NCI-H460 (cell line): ENCODE data around the gene SYT15B. TPM values are rescaled to one million over a fixed set of nuclear protein-coding genes. Genes with fewer than 3 reads are reported as not detected.
"Not testable (repeated sequence)": the region's sequence is repeated elsewhere in the genome, so short reads cannot be mapped to it uniquely, and the experiment has no call there.

ENCODE experiments used
- DNase-seq: peaks from one replicate; pipeline ENCODE4 v3.0.0-alpha.2; 2016; ENCODE audit warnings: low read depth; ENCODE audit errors: extremely low read depth
- polyA plus RNA-seq: library from polyadenylated mRNA; depleted of rRNA; stranded (reverse); fragments of >200 nt; gene quantifications from 2 replicates; pipeline ENCODE4 v1.2.3, GENCODE V29; 2014; cell fraction: nucleus; rRNA removed
- total RNA-seq: library from RNA; depleted of rRNA; stranded (reverse); fragments of >200 nt; shearing (Covaris generic); gene quantifications from 2 replicates; pipeline ENCODE4 v1.2.3, GENCODE V29; 2014; rRNA removed

SYT15B gene
- total RNA-seq: 0.07 TPM in 1 of 2 replicates, not detected in the other
- 0.04 and 0.13 TPM in 2 replicates for polyA plus RNA-seq

- DNase-seq: not testable (repeated sequence)
Measured at GRCh38 chr10:47763554-47764175, at the start of gene SYT15B. TSS of gene SYT15B (minus strand) at chr10:47763592. CDS start at chr10:47762640, 952 bp downstream.

DNA sequence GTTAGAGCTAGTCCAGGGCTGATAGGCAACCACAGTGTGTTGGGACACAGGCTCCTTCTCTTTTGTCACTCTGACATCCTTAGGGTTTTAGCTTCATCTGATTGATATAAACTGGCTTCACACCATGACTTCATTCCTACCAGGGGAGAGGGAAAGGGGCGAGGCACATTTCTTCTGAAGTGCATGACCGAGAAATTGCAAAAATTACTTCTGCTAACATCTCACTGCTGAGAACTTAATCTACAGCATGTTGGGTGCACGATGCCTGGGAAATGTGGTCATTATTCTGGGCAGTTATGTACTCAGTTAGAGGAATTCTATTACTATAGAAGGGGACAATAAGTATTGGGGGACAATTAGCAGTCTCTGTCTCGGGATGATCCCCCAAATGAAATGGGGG lies 16.2 kb upstream of the SYT15B start:
- not testable (repeated sequence) for DNase-seq

DNA sequence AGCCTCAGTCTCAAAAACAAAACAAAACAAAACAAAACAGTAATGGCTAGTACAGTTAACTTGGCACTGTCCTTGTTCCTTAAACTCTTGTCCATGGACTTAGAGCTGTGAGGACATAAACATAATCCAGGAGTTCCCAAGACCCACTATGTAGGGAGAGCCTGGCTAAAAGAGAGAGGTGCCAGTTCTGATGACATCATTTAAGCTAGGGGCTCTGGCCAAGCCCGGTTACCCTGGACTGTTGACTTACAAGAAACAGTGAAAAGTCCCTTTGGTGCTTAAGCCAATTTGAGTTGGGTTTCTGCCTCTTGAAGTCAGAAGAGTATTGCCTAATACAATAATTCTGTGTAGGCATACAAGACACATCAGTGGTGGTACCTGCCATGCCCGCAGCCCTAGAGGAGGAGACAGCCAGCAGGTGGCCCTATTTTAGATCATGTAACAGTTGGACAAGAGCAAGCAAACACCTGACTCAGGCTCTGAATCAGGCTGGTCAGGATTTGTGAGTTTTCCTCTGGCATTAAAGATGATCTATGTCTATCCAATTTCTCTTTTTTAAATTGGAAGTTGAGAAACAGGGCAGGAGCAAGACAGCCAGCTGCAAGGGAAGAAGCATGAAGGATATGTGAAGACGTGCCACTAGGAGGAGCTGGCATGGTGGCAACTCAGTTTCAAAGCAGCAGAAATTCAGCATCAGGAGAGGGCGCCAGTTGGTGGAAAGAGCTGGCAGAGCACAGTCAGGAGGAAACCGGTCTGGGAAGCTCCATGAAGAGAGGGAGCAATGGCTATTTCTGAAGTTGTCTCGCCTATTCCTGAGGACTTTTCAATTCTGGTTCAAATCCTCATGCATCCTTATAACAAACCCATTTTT lies 12.2 kb upstream of the SYT15B start:
- DNase-seq: peak; percentile 50

DNA sequence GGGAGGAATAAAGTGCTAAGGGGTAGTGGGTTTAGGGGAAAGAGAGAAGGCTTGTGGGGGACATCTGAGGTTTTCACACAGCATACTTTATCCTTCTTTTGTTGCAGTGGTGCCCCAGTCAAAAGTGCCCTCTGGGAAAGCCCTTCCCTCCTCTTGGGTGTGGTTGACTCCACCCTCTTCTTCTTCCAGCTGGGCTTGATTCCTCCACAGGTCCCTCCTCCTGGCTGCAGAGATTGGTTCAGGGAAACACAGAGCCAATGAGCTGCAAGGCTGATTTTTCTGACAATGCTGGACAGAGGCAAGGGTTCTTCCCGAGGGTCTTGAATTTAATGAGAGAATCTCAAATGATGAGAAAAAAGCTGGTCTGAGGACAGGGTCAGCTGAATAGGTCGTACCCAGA lies 7.4 kb upstream of the SYT15B start:
- not testable (repeated sequence) for DNase-seq

GRCh38 chr10:47768578-47769115 lies 5.3 kb upstream of the SYT15B start:
- DNase-seq: not testable (repeated sequence)

DNA sequence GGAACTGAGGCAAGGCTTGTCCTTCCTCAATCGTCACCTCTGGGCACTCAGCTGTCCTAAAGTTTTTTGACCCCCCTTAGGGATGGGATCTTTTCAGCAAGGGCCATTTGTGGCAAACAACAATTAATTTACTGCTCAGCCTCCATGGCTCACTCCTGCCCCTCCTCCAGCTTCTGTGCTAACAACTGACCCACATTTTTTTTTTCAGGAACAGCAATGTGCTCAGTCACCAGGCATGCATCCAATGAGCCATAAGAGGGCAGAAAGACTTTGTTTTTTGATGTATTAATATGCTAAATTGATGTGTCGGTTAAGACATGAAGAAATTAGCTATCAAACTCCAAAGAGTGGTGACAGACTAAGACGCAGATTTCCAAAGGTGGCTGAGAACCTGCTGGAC lies 4.7 kb upstream of the SYT15B start:
- DNase-seq: not testable (repeated sequence)

- not testable (repeated sequence) for DNase-seq
Measured at GRCh38 chr10:47767236-47767635, 3.8 kb upstream of the SYT15B start.

DNA sequence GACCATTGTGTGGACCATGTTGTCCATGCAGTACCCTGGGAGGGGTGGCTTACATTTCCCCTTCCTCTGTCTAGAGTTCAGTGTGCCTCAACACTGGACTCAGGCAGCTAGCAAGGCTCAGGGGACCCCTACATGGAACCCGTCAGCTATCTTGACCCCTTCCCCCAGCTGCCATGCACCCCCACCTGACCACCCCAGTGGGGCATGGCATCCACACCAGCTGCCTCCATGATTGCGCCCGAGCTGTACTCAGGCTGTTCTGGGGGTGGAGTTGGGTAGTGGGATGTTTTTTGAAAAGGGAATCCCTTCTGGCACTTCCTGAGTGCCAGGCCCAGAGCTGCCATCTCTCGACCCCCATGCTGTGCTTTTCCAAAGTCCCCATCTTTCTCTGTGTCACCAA lies 1.8 kb upstream of the SYT15B start:
- not testable (repeated sequence) for DNase-seq

GRCh38 chr10:47762674-47763553 lies 478 bp downstream of the SYT15B start:
- not testable (repeated sequence) for DNase-seq

DNA sequence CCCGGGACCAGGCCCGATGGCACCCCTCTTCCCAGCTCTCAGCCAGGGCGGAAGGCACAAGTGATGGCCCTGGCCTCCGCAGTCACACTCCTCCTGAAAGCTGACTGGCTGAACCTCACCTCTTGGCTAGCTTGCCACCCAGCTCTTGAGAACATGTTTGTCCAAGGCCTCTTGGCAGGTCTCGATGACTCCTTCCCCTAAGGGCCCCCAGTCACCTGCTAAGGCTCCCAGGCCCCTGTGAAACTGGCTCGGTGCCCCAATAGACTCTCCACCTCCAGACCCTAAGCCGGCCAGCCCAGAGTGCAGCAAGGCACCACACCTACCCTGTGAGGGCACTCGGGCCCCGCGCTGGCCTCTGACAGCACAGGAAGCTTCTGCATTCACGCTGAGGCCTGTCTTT lies 4.5 kb downstream of the SYT15B start:
- DNase-seq: not testable (repeated sequence)

DNA sequence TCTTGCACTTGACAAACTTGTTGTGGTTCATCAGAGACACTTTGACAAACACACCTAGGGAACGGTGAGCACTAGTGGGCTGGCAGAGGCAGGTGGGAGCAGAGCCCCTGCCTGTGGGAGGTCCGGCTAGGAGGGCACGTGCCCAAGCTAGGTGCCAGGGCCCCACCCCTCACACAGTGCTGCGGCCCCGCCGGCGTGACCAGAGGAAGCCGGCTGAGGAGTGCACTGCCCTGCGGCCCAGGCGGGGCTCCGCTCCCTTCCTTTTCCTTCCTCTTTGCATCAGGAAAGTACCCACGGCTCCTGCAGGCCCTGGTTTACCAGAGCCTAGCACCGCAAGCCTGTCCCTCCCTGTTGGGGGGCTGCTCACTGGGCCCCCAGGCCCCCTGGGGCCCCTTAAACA lies 7.2 kb downstream of the SYT15B start:
- DNase-seq: not testable (repeated sequence)

DNA sequence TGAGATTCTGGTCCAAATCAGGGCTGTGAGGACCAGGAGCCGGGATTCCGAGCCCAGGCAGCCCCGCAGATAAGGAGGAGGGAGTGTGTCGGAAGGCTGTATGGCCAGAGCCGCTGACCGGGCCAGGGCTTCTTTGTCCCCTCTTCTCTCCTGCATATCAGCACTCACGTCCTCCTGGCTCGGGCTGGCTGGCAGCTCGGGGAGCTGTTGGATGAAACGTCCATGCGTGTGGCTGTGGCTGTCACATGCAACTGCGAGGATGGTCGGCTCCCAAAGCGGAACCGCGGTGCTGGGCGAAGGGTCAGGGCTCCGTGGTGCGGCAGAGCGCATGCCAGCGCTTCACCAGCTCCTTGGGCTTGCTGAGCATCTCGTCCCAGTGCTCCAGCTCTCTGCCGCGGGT lies 9.5 kb downstream of the SYT15B start:
- DNase-seq: not testable (repeated sequence)

DNA sequence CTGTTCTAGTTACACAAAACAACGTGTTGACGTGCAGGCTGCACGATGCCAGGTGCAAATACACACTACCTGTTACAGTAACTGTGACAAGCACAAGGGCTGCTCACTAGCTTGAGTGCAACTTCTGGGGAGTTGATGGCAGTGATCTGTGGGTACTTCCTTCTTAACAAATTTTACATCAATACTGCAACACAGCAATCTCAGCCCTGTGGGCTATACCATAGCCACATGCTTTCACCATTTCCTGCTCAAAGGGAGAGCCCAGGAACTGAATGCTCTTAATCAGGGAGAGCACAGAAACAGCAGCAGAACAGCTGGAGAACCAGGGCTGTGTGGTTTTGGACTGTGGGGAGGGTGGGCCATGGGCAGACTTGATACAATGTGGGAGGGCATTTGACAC lies 10.2 kb downstream of the SYT15B start:
- DNase-seq: not testable (repeated sequence)

GRCh38 chr10:47751821-47752220 lies 11.6 kb downstream of the SYT15B start:
- DNase-seq: not testable (repeated sequence)

DNA sequence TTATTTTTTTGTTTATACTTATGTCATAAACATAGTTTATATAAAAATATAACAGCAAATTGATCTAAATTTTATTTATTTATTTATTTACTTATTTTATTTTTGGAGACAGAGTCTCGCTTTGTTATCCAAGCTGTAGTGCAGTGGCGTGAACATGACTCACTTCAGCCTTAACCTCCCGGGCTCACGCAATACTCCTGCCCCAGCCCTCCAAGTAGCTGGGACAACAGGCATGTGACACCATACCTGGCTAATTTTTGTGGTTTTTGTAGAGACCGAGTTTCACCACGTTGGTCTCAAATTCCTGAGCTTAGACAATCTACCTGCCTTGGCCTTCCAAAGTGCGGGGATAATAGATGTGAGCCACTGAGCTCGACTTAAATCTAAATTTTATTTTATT lies 13.0 kb downstream of the SYT15B start:
- not testable (repeated sequence) for DNase-seq

GRCh38 chr10:47746780-47747376 lies 16.5 kb downstream of the SYT15B start:
- not testable (repeated sequence) for DNase-seq

- DNase-seq: not testable (repeated sequence)
Measured at GRCh38 chr10:47744881-47745280, 18.5 kb downstream of the SYT15B start.

DNA sequence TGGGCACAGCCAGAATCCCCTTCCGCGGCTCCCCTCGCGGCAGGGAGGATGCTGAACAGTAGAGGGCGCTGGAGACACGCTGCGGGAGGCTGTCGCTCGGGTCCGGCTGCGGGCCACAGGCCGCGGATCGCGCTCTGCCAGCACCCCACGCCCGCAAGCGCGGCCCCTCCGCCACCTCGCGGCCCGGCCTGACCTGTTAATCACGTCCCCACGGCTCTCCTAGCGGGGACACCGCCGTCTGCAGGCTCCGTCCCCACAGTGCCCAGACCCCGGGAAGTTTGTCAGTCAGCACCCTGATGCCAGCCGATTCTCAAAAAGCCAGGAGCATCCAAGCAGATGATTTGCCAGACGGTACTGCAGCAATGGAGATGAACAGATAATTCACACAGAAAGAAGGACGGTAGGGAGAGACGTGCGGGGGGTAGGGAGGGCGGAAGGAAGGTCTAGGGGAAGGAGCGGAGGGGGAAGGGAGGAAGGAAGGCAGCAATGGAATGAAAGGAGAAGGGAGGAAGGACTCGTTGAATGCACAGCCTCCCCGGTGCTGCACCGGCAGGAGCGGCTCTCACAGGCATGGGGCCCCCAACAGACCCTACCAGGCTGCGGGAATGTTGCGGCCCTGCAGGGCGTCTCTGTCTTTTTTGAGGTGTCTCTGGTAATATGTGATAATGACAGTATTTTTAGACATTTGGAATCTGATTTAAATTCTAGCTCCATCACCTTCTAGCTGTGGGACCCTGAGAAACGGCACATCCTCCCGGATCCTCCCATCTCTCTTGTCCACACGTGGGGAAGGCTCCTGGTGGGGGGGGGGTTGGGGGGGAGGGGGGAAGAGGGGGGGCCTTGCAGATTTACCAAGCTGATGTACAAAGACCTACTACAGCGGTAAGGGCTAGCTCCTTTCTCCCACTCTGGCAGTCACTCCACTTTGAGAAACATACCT lies 19.5 kb downstream of the SYT15B start:
- DNase-seq: not testable (repeated sequence)

DNA sequence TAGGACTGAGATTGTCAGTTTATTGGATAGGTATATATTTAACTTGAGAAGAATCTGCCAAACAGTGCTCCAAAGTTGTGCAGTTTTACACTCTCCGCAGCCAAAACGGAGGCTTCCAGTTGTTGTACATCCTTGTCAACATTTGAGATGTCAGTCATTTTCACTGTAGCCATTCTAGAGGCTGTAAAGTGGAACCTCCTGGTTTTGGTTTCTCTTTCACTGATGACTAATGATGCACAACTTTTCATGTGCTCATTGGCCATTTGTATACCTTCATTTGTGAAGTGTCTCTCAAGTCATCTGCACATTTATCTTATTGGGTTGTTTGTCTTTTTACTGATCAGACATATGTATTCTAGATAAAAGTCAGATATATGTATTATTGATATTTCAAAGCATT lies 22.5 kb downstream of the SYT15B start:
- not testable (repeated sequence) for DNase-seq
